ENCODE data around the gene ZNF516.

The ZNF516 gene

GRCh38 chr18:76421685-76422078 lies 73.4 kb downstream of the ZNF516 start:
- Histone ChIP-seq H3K36me3 (ENCODE audit: control insufficient read depth in 2 of 2, insufficient read depth in 1 of 2, low read length in 2 of 2) (peaks cover 0 to 4% of the 10 kb centered on the region in 2 experiments; a peak in 1 of 3 replicates), H3K4me1 (ENCODE audit: control insufficient read depth, insufficient read depth, low read length) (0 out of 2 replicates have a peak, but pooled peaks cover 3% of the 10 kb centered on the region), H3K27ac (ENCODE audit: extremely low read depth, low read depth, low read length) (no peak overlapping the region), H3K9me3 (ENCODE audit: control insufficient read depth, insufficient read depth, low read depth, low read length) (no peaks in the 10 kb centered on the region), H3K4me3 (ENCODE audit: low read depth, low read length) (no peak overlapping the region)
- no peak for TF ChIP-seq ZNF2 (tag by site-specific recombination; IDR thresholded peaks at IDR 0.05)
- TF ChIP-seq ZNF707 (tag by site-specific recombination; IDR thresholded peaks at IDR 0.05), result no peak
- TF ChIP-seq, protein P1, sequence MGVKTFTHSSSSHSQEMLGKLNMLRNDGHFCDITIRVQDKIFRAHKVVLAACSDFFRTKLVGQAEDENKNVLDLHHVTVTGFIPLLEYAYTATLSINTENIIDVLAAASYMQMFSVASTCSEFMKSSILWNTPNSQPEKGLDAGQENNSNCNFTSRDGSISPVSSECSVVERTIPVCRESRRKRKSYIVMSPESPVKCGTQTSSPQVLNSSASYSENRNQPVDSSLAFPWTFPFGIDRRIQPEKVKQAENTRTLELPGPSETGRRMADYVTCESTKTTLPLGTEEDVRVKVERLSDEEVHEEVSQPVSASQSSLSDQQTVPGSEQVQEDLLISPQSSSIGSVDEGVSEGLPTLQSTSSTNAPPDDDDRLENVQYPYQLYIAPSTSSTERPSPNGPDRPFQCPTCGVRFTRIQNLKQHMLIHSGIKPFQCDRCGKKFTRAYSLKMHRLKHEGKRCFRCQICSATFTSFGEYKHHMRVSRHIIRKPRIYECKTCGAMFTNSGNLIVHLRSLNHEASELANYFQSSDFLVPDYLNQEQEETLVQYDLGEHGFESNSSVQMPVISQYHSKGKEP (tag by site-specific recombination; IDR thresholded peaks at IDR 0.05), result no peak
- TF ChIP-seq ZNF10 (tag by site-specific recombination; IDR thresholded peaks at IDR 0.05), result no peak
- TF ChIP-seq MEIS1 (CRISPR knock-in tag; IDR thresholded peaks at IDR 0.05; ENCODE audit: borderline replicate concordance), result no peak
- no peak for TF ChIP-seq ZIC2 (tag by site-specific recombination; IDR thresholded peaks at IDR 0.05)
- TF ChIP-seq ZNF501 (tag by site-specific recombination; IDR thresholded peaks at IDR 0.05), result no peak
- no peak for TF ChIP-seq ZNF530 (tag by site-specific recombination; IDR thresholded peaks at IDR 0.05; ENCODE audit: low read depth)
- no peak for TF ChIP-seq ZBTB20 (tag by site-specific recombination; IDR thresholded peaks at IDR 0.05)
- no peak for TF ChIP-seq ZNF366 (tag by site-specific recombination; conservative IDR thresholded peaks at IDR 0.05)
- no peak for TF ChIP-seq ZSCAN16 (tag by site-specific recombination; IDR thresholded peaks at IDR 0.05)
- no peak for TF ChIP-seq ZNF362 (tag by site-specific recombination; IDR thresholded peaks at IDR 0.05)
- no peak for TF ChIP-seq ZNF223 (tag by site-specific recombination; IDR thresholded peaks at IDR 0.05)
- no peak for TF ChIP-seq REPIN1 (tag by site-specific recombination; IDR thresholded peaks at IDR 0.05; ENCODE audit: low read depth)
- TF ChIP-seq ZNF610 (tag by site-specific recombination; IDR thresholded peaks at IDR 0.05; ENCODE audit: borderline replicate concordance), result no peak
- ChIA-PET POLR2A (no interaction called here), CTCF (interaction anchor here (0.6 to 1.2 kb wide), 2 partner anchors 274 to 288 kb away, joined by 3 to 8 read pairs; no protein-coding TSS in a partner anchor)

DNA sequence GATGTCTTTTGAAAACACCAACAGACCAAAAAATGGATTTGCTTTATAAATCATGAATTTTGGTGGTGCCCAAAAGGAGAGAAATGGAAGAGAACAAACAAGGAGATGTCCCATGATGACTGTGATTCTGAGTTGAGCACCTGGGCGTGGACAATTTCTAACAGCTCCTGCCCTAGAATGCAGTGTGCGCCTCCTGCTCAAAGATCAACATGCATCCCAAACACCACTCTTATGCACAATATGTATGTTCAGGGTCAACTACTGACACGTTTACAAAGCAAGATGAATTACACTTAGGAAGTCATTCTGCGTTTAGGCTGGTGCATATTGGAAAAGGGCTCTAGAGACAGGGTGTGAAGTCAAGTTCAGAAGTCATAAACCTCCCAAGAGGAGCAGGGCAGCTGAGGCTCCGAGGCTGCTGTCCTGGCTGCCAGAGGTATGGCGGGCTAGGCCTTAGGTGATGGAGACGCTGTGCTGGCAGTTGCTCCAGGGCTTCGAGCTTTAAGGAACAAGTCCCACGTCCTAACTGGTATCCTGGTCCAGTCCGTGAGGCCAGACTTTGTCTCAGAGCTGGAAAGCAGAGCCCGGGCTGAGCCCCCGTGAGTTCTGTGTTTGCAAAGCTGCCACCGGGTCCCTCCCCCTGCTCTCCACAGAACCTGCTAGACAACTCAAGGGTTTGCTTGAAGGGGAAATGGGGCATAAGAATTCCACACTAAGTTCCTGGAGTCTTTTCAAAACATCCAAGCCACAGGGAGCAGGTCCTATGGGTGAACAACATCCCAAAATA lies 74.0 kb downstream of the ZNF516 start:
- CTCF ChIA-PET, result interaction anchor here (1.2 kb wide), 1 partner anchor 289 kb away, joined by 3 read pairs; no protein-coding TSS in a partner anchor
- no peak overlapping the region for H3K27ac ChIP-seq (ENCODE audit: extremely low read depth, low read depth, low read length)

More for the DNA sequence above, 74.0 kb downstream of the ZNF516 start:
- Histone ChIP-seq H3K4me1 (ENCODE audit: control insufficient read depth, insufficient read depth, low read length) (0 out of 2 replicates have a peak, but pooled peaks cover 3% of the 10 kb centered on the region), H3K4me3 (ENCODE audit: low read depth, low read length) (no peak overlapping the region), H3K9me3 (ENCODE audit: control insufficient read depth, insufficient read depth, low read depth, low read length) (no peaks in the 10 kb centered on the region), H3K36me3 (ENCODE audit: control insufficient read depth in 2 of 2, insufficient read depth in 1 of 2, low read length in 2 of 2) (peaks cover 0 to 4% of the 10 kb centered on the region in 2 experiments; a peak in 1 of 3 replicates)
- no peak for TF ChIP-seq ZNF529 (tag by site-specific recombination; IDR thresholded peaks at IDR 0.05; ENCODE audit: insufficient replicate concordance)
- no peak for TF ChIP-seq ZNF624 (tag by site-specific recombination; IDR thresholded peaks at IDR 0.05)
- TF ChIP-seq, protein P2, sequence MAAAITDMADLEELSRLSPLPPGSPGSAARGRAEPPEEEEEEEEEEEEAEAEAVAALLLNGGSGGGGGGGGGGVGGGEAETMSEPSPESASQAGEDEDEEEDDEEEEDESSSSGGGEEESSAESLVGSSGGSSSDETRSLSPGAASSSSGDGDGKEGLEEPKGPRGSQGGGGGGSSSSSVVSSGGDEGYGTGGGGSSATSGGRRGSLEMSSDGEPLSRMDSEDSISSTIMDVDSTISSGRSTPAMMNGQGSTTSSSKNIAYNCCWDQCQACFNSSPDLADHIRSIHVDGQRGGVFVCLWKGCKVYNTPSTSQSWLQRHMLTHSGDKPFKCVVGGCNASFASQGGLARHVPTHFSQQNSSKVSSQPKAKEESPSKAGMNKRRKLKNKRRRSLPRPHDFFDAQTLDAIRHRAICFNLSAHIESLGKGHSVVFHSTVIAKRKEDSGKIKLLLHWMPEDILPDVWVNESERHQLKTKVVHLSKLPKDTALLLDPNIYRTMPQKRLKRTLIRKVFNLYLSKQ (tag by site-specific recombination; IDR thresholded peaks at IDR 0.05; ENCODE audit: borderline replicate concordance), result no peak
- TF ChIP-seq EGR2 (tag by site-specific recombination; IDR thresholded peaks at IDR 0.05; ENCODE audit: low read depth), result no peak
- TF ChIP-seq MEIS1 (CRISPR knock-in tag; IDR thresholded peaks at IDR 0.05; ENCODE audit: borderline replicate concordance), result no peak
- no peak for TF ChIP-seq TCF7L2 (IDR thresholded peaks at IDR 0.05; ENCODE audit: borderline replicate concordance, low read depth, low read length)
- TF ChIP-seq ZNF791 (tag by site-specific recombination; IDR thresholded peaks at IDR 0.05), result no peak
- TF ChIP-seq ZNF433 (tag by site-specific recombination; IDR thresholded peaks at IDR 0.05; ENCODE audit: low read depth), result no peak
- TF ChIP-seq ZNF292 (tag by site-specific recombination; IDR thresholded peaks at IDR 0.05; ENCODE audit: borderline replicate concordance, low read depth), result no peak
- no peak for TF ChIP-seq HOXD13 (CRISPR knock-in tag; IDR thresholded peaks at IDR 0.05; ENCODE audit: borderline replicate concordance)
- TF ChIP-seq ZNF416 (tag by site-specific recombination; IDR thresholded peaks at IDR 0.05), result no peak
- TF ChIP-seq KLF10 (tag by site-specific recombination; IDR thresholded peaks at IDR 0.05), result no peak
- TF ChIP-seq ZNF211 (tag by site-specific recombination; IDR thresholded peaks at IDR 0.05; ENCODE audit: low read depth), result no peak
- no peak for TF ChIP-seq BCL11B (tag by site-specific recombination; IDR thresholded peaks at IDR 0.05; ENCODE audit: low read depth)
- POLR2A ChIA-PET, result no interaction called here

Data from HEK293 (cell line).